ENCODE measurements around the gene GCN1.

GRCh38 chr12:120118321-120119061 lies 76.0 kb downstream of the GCN1 start:
- TF ChIP-seq POLR2A (IDR thresholded peaks at IDR 0.05) (no peak), CTCF (IDR thresholded peaks at IDR 0.05) (no peak)
